ENCODE results near the gene LDHB.

DNA sequence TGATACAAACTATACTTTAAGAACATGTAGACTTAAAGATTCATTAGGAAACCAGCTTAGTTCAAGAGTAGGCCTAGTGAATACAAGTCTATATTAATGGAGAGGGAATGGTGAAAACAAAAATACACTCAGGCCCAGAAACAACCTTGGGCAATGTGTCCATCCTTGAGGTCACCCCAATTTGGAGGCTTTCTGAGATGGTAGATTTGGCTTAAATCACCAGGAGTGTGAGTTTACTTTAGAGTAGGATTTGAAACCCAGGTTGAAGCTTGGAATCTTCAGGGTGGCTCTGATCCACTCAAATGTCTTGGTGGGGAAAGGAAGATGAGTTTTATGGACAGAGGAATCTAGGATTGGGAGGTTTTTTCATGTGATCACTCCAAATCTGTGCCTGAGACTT lies 10.5 kb downstream of the LDHB start:
- TF ChIP-seq ZNF350 (tag by site-specific recombination; IDR thresholded peaks at IDR 0.05) (no peak), ZNF274 (IDR thresholded peaks at IDR 0.05; ENCODE audit: low read length) (no peak), ZNF274 (tag by site-specific recombination; IDR thresholded peaks at IDR 0.05; ENCODE audit: borderline replicate concordance) (no peak), SCRT1 (tag by site-specific recombination; IDR thresholded peaks at IDR 0.05; ENCODE audit: borderline replicate concordance) (no peak), ZNF211 (tag by site-specific recombination; IDR thresholded peaks at IDR 0.05; ENCODE audit: low read depth) (no peak), MYNN (tag by site-specific recombination; IDR thresholded peaks at IDR 0.05; ENCODE audit: borderline replicate concordance) (no peak), ZNF792 (tag by site-specific recombination; IDR thresholded peaks at IDR 0.05) (no peak), ZNF416 (tag by site-specific recombination; IDR thresholded peaks at IDR 0.05) (no peak), FEZF1 (tag by site-specific recombination; IDR thresholded peaks at IDR 0.05) (no peak)
- TF ChIP-seq, protein P1, sequence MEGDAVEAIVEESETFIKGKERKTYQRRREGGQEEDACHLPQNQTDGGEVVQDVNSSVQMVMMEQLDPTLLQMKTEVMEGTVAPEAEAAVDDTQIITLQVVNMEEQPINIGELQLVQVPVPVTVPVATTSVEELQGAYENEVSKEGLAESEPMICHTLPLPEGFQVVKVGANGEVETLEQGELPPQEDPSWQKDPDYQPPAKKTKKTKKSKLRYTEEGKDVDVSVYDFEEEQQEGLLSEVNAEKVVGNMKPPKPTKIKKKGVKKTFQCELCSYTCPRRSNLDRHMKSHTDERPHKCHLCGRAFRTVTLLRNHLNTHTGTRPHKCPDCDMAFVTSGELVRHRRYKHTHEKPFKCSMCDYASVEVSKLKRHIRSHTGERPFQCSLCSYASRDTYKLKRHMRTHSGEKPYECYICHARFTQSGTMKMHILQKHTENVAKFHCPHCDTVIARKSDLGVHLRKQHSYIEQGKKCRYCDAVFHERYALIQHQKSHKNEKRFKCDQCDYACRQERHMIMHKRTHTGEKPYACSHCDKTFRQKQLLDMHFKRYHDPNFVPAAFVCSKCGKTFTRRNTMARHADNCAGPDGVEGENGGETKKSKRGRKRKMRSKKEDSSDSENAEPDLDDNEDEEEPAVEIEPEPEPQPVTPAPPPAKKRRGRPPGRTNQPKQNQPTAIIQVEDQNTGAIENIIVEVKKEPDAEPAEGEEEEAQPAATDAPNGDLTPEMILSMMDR (tag by site-specific recombination; IDR thresholded peaks at IDR 0.05) = no peak
- TF ChIP-seq, protein P2, sequence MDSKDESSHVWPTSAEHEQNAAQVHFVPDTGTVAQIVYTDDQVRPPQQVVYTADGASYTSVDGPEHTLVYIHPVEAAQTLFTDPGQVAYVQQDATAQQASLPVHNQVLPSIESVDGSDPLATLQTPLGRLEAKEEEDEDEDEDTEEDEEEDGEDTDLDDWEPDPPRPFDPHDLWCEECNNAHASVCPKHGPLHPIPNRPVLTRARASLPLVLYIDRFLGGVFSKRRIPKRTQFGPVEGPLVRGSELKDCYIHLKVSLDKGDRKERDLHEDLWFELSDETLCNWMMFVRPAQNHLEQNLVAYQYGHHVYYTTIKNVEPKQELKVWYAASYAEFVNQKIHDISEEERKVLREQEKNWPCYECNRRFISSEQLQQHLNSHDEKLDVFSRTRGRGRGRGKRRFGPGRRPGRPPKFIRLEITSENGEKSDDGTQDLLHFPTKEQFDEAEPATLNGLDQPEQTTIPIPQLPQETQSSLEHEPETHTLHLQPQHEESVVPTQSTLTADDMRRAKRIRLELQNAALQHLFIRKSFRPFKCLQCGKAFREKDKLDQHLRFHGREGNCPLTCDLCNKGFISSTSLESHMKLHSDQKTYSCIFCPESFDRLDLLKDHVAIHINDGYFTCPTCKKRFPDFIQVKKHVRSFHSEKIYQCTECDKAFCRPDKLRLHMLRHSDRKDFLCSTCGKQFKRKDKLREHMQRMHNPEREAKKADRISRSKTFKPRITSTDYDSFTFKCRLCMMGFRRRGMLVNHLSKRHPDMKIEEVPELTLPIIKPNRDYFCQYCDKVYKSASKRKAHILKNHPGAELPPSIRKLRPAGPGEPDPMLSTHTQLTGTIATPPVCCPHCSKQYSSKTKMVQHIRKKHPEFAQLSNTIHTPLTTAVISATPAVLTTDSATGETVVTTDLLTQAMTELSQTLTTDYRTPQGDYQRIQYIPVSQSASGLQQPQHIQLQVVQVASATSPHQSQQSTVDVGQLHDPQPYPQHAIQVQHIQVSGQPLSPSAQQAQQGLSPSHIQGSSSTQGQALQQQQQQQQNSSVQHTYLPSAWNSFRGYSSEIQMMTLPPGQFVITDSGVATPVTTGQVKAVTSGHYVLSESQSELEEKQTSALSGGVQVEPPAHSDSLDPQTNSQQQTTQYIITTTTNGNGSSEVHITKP (tag by site-specific recombination; IDR thresholded peaks at IDR 0.05) = no peak
- TF ChIP-seq, protein P3, sequence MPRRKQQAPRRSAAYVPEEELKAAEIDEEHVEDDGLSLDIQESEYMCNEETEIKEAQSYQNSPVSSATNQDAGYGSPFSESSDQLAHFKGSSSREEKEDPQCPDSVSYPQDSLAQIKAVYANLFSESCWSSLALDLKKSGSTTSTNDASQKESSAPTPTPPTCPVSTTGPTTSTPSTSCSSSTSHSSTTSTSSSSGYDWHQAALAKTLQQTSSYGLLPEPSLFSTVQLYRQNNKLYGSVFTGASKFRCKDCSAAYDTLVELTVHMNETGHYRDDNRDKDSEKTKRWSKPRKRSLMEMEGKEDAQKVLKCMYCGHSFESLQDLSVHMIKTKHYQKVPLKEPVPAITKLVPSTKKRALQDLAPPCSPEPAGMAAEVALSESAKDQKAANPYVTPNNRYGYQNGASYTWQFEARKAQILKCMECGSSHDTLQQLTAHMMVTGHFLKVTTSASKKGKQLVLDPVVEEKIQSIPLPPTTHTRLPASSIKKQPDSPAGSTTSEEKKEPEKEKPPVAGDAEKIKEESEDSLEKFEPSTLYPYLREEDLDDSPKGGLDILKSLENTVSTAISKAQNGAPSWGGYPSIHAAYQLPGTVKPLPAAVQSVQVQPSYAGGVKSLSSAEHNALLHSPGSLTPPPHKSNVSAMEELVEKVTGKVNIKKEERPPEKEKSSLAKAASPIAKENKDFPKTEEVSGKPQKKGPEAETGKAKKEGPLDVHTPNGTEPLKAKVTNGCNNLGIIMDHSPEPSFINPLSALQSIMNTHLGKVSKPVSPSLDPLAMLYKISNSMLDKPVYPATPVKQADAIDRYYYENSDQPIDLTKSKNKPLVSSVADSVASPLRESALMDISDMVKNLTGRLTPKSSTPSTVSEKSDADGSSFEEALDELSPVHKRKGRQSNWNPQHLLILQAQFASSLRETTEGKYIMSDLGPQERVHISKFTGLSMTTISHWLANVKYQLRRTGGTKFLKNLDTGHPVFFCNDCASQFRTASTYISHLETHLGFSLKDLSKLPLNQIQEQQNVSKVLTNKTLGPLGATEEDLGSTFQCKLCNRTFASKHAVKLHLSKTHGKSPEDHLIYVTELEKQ (tag by site-specific recombination; IDR thresholded peaks at IDR 0.05; ENCODE audit: borderline replicate concordance) = no peak
- TF ChIP-seq, protein P4, sequence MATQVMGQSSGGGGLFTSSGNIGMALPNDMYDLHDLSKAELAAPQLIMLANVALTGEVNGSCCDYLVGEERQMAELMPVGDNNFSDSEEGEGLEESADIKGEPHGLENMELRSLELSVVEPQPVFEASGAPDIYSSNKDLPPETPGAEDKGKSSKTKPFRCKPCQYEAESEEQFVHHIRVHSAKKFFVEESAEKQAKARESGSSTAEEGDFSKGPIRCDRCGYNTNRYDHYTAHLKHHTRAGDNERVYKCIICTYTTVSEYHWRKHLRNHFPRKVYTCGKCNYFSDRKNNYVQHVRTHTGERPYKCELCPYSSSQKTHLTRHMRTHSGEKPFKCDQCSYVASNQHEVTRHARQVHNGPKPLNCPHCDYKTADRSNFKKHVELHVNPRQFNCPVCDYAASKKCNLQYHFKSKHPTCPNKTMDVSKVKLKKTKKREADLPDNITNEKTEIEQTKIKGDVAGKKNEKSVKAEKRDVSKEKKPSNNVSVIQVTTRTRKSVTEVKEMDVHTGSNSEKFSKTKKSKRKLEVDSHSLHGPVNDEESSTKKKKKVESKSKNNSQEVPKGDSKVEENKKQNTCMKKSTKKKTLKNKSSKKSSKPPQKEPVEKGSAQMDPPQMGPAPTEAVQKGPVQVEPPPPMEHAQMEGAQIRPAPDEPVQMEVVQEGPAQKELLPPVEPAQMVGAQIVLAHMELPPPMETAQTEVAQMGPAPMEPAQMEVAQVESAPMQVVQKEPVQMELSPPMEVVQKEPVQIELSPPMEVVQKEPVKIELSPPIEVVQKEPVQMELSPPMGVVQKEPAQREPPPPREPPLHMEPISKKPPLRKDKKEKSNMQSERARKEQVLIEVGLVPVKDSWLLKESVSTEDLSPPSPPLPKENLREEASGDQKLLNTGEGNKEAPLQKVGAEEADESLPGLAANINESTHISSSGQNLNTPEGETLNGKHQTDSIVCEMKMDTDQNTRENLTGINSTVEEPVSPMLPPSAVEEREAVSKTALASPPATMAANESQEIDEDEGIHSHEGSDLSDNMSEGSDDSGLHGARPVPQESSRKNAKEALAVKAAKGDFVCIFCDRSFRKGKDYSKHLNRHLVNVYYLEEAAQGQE (tag by site-specific recombination; IDR thresholded peaks at IDR 0.05) = no peak
